IPS DF 6.9 (cell line): ENCODE data around the gene PATZ1.
"Not testable (repeated sequence)": the region's sequence is repeated elsewhere in the genome, so short reads cannot be mapped to it uniquely, and the experiment has no call there.

Experiments used
- DNase-seq: peaks from one replicate; pipeline ENCODE4 v3.0.0-alpha.2; 2013; ENCODE audit warnings: low read depth, low spot score
- H3K27ac ChIP-seq: one replicate; pipeline ENCODE4 v1.5.1; 2013; ENCODE audit warnings: low read length, control low read depth
- H3K27me3 ChIP-seq: 2 replicates; pipeline ENCODE4 v1.6.1; 2013; ENCODE audit warnings: mild to moderate bottlenecking, low read length; ENCODE audit not compliant: control insufficient read depth, insufficient read depth
- H3K36me3 ChIP-seq: 2 replicates; pipeline ENCODE4 v1.6.1; 2013; ENCODE audit warnings: low read length; ENCODE audit not compliant: control insufficient read depth, insufficient read depth
- H3K4me1 ChIP-seq: 2 replicates; pipeline ENCODE4 v1.6.1; 2013; ENCODE audit warnings: low read length; ENCODE audit not compliant: control insufficient read depth, insufficient read depth
- H3K4me3 ChIP-seq: 2 replicates; pipeline ENCODE4 v1.5.1; 2013; ENCODE audit warnings: mild to moderate bottlenecking, low read length
- H3K9me3 ChIP-seq: 2 replicates; pipeline ENCODE4 v1.6.1; 2013; ENCODE audit warnings: low read length, inconsistent platforms; ENCODE audit not compliant: control insufficient read depth, insufficient read depth
- WGBS: extraction: QIAGEN DNeasy Blood & Tissue Kit; methylation state at CpG from one replicate; pipeline ENCODE4 v1.1.7; 2013; ENCODE audit warnings: mixed read lengths, missing lambda C conversion rate; ENCODE audit not compliant: insufficient read length, insufficient coverage; 5-methylcytosine and 5-hydroxymethylcytosine counted together

The PATZ1 gene

DNA sequence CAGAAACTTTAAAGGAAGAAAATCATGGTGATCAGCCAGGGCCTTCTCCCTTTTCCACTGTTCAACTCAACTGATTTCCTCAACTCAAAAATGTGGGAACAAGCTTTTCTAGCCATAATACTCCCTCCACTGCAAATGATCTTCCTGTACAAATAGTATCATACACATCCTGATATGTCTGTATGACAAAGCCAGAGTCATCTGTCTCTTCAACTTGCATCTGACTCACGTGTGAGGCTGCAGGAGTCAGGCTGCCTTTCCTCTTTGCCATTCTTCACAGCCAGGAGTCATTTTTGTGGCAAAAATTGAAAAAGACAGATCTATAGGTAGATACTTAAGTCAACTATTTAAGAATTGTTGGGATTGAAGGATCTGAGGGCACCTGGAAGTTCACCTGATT, 13.3 kb downstream of the PATZ1 start:
- Histone ChIP-seq H3K9me3 (no peaks in the 10 kb centered on the region), H3K4me1 (no peaks in the 10 kb centered on the region; the same call in 1 of the 2 replicates), H3K36me3 (peaks cover 26% of the 10 kb centered on the region), H3K27me3 (no peaks in the 10 kb centered on the region), H3K4me3 (no peak overlapping the region), H3K27ac (no peak overlapping the region)
- no peak for DNase-seq
- no CpG with 5 or more reads among the region's 1 CpG for WGBS

DNA sequence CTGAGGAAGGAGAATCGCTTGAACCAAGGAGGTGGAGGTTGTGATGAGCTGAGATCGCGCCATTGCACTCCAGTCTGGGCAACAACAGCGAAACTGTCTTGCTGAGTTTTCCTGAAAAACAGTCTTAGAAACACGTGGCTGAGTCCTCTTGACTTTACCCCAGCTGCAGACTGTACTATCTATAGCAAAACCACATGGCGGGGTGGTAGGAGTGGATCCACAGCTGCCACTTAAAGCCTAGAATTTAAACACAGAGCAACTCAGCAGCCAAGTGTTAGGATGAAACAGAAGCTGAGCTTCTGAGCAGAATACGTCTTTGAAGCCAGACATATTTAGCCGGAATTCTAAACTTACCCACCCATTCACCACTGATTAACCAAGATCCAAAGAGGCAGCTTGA, 14.1 kb downstream of the PATZ1 start:
- Histone ChIP-seq H3K27me3 (no peaks in the 10 kb centered on the region), H3K27ac (no peak overlapping the region), H3K36me3 (peaks cover 27% of the 10 kb centered on the region), H3K4me1 (no peaks in the 10 kb centered on the region; the same call in 1 of the 2 replicates), H3K9me3 (no peaks in the 10 kb centered on the region), H3K4me3 (no peak overlapping the region)
- no peak for DNase-seq
- WGBS = no CpG with 5 or more reads among the region's 8 CpGs

DNA sequence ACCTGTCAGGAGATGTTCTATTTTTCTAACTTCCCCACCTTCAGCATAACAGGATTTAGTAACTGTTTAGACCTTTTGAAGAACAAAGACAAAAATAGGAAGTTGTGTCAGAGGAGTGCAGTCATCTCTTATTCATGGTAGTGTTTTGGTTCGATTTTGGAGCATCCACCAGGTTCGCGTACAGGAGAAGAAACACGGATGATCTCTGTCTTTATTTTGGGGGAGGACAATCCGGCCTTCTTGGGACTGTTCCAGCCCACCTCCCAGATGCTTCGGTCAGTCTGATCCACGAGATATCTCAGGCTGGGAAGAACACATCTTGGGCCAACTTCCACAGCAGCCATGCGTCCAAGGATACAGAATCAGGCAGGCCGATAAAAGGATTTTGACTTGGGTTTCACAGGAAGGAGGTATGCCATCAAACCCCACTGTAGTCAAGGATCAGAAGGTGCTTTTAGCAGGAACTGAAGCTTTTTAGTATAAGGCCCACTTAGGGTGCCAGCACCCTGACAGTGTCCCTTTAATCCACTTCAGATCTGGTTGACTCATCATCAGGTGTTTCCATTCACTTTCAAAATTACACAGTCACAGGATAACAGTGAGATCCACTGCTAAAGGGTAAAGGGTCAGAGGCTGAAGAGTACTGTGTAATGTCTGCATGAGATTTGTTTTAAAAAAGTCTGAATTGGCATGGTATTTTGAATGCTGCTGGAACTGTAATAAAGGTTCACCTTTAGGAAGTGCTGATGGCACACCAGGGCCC, 16.5 kb downstream of the PATZ1 start:
- Histone ChIP-seq H3K27ac (no peak overlapping the region), H3K4me3 (no peak overlapping the region), H3K4me1 (no peaks in the 10 kb centered on the region; the same call in 1 of the 2 replicates), H3K9me3 (no peaks in the 10 kb centered on the region), H3K36me3 (peaks cover 28% of the 10 kb centered on the region), H3K27me3 (no peaks in the 10 kb centered on the region)
- WGBS = no CpG with 5 or more reads among the region's 9 CpGs
- DNase-seq = no peak

DNA sequence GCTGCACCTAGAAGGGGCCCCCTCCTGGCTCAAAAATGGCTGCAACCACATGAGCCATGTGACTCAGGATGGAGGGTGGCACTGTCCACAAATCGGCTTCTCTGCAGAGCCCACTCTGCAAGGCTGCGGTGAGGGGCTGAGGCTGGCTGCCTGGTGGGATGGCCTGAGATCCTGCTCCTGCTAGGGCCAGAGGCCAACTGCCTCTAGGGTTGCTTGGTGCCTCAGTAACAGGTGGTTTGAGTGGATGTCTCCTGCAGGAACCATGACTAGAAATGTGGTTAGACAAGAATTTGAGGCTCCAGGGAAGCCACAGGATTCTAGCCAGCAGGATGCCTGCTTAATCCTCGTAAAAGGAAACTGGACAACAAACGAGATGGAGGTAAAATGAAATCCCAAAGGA, 17.1 kb downstream of the PATZ1 start:
- Histone ChIP-seq H3K27ac (no peak overlapping the region), H3K27me3 (no peaks in the 10 kb centered on the region), H3K4me1 (no peaks in the 10 kb centered on the region), H3K9me3 (no peaks in the 10 kb centered on the region), H3K4me3 (no peak overlapping the region), H3K36me3 (peaks cover 24% of the 10 kb centered on the region)
- no CpG with 5 or more reads among the region's 4 CpGs for WGBS
- DNase-seq = no peak

DNA sequence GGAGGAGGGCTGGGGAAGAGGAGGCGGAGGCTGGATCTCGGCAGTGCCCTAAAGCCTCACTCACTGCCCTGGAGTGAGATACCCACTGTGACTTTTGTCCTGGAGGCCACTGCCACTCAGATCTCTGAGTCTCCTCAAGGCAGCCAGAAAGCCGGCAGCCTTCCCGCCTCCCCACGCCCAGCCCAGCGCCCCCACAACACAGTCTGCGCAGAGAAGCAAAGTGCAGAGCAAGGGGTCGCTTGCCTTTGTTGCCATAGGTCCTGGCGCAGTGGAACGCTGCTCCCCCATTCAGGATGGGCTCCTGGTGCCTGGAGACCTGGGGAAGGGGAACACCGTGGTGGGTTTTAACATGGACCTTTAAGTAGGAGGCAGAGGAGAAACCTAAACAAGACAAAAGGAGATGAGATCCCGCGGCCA, 17.6 kb downstream of the PATZ1 start:
- no peaks in the 10 kb centered on the region for H3K9me3 ChIP-seq
- DNase-seq = no peak
- peaks cover 22% of the 10 kb centered on the region; the same call in 1 of the 2 replicates for H3K36me3 ChIP-seq
- WGBS = no CpG with 5 or more reads among the region's 13 CpGs
- H3K27ac ChIP-seq = no peak overlapping the region
- H3K27me3 ChIP-seq = no peaks in the 10 kb centered on the region
- H3K4me3 ChIP-seq = no peak overlapping the region
- no peaks in the 10 kb centered on the region for H3K4me1 ChIP-seq

DNA sequence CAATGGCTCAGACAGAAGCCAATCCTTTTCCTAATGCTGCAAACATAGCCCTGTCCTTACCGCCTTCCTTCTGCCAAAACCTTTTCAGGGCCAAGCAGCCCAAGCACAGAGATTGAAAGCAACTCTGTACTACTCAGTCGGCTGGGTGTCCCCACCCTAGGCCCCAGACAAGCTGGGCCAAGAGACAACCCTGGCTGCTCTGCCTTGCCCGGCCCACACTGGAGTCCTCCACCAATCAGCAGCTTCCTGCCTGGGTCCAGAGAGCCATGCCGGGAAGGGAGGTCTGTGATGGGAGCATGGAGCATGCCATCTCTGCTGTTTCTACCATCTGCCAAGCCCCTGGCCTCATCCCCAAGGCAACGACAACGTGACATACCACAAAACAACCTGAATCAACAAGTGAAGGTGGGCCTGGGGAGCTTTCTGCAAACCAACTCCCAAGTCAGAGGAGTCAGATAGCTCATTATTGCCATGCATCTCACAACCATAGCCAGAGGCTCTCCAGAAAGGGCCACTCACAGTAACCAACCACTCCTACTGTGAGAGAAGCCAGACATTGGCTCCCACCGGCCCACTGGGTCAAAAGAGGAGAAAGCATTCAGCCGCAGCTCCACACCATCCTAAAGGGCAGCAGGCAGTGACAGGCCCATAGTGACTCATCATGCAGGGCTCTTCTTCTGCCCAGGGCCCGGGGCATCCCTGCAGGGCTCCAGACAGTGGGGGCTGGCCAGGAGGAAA, 18.2 kb downstream of the PATZ1 start:
- no CpG with 5 or more reads among the region's 9 CpGs for WGBS
- H3K36me3 ChIP-seq = peaks cover 22% of the 10 kb centered on the region; the same call in 1 of the 2 replicates
- no peak overlapping the region for H3K27ac ChIP-seq
- no peaks in the 10 kb centered on the region for H3K9me3 ChIP-seq
- no peak overlapping the region for H3K4me3 ChIP-seq
- no peak for DNase-seq
- H3K4me1 ChIP-seq = no peaks in the 10 kb centered on the region
- no peaks in the 10 kb centered on the region for H3K27me3 ChIP-seq

DNA sequence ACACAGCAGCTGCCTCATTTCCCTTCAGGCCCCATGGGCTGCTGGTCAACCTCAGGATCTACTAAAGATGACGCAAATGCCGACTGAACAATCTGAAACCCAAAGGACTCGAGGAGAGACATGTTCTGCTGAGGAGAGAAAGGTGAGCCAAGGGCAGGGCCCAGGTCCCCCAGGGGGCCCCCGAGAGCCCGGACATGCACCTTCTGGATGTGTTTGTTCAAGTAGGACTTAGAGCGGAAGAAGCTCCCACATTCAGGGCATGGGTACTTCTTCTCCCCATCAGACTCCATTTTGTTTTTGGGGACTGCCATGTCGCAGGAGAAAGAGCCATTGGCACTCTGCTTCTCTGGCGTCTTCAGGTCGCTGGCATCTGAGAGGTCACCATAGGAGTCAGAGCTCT, 19.3 kb downstream of the PATZ1 start:
- H3K36me3 ChIP-seq = peaks cover 14% of the 10 kb centered on the region; the same call in 1 of the 2 replicates

DNA sequence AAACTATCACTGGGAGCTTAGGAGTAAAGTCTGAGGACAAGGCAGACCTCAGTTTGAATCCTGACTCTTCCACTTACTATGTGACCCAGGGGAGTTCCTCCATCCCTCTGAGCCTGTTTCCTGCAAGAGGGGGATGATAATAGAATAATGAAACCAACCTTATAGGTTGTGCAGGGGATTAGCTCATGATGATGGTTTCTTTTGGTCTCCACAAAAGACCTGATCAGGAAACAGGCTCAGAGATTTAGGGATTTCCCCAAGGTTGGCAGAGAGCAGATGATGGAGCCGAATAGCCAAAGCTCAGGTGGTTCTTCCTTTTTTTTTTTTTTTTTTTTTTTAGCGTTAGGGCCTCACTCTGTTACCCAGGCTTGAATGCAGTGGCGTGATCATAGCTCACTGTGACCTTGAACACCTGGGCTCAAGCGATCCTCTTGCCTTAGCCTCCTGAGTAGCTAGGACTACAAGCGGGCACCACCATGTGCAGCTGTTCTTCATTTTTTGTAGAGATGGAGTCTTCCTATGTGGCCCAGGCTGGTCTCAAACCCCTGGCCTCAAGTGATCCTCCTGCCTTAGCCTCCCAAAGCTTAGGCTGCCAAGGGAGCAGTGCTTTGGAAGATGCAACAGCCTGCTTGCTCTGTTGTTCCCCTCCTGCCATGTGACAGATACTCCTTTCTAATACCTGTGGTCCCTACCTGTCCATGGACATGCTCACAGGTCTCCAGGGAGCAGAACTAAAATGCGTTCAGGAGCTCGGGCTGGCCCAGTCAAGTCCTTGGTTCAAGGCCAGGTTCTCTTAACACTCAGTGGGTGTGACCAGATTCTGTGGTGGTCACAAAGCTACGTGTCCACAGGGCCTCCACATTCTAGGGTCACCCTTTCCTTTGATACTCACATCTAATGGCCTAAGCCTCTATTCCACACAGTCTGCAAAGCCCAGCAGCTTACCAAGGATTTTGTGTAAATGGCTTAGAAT, 22.3 kb downstream of the PATZ1 start:
- no CpG with 5 or more reads among the region's 8 CpGs for WGBS
- DNase-seq = no peak
- Histone ChIP-seq H3K36me3 (peaks cover 12% of the 10 kb centered on the region; the same call in 1 of the 2 replicates), H3K27me3 (no peaks in the 10 kb centered on the region), H3K4me1 (no peaks in the 10 kb centered on the region), H3K27ac (no peak overlapping the region), H3K4me3 (no peak overlapping the region), H3K9me3 (no peaks in the 10 kb centered on the region)

More for the DNA sequence above, 19.3 kb downstream of the PATZ1 start:
- H3K27me3 ChIP-seq = no peaks in the 10 kb centered on the region
- no peaks in the 10 kb centered on the region for H3K4me1 ChIP-seq
- H3K9me3 ChIP-seq = no peaks in the 10 kb centered on the region
- H3K27ac ChIP-seq = no peak overlapping the region
- no peak for DNase-seq
- WGBS = no CpG with 5 or more reads among the region's 9 CpGs
- H3K4me3 ChIP-seq = no peak overlapping the region

DNA sequence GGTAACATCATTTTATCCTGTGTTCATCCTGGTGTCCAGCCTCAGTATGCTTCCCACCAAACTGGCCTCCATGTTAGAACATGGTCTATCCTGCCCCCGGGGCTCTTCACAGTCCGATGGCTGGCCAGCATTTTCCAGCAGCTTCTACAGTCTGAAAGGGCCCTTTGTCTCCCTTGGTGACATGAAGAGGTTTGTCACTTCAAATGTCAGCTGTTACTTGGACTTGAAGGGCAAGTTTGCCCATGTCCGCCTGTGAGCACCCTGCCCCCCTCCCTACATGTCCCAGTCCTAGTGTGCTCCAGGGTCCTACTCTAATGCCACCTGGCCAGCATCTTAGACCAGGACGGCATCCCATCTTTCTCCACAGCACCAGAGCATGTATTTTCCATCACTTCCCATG, 24.7 kb downstream of the PATZ1 start:
- H3K9me3 ChIP-seq = no peaks in the 10 kb centered on the region
- H3K27ac ChIP-seq = no peak overlapping the region
- no CpG with 5 or more reads among the region's 4 CpGs for WGBS
- peaks cover 8% of the 10 kb centered on the region; the same call in 1 of the 2 replicates for H3K36me3 ChIP-seq
- no peaks in the 10 kb centered on the region for H3K4me1 ChIP-seq
- no peak overlapping the region for H3K4me3 ChIP-seq
- DNase-seq = no peak
- H3K27me3 ChIP-seq = no peaks in the 10 kb centered on the region

DNA sequence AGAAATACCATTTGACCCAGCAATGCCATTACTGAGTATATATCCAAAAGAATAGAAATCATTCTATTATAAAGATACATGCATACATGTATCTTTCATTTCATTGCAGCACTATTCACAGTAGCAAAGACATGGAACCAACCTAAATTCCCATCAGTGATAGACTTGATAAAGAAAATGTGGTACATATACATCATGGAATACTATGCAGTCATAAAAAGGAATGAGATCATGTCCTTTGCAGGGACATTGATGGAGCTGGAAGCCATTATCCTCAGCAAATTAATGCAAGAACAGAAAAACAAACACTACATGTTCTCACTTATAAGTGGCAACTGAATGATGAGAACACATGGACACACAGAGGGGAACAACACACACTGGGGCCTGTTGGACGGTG, 31.9 kb downstream of the PATZ1 start:
- not testable (repeated sequence) for H3K27ac ChIP-seq, H3K36me3 ChIP-seq, H3K27me3 ChIP-seq, H3K9me3 ChIP-seq, DNase-seq, H3K4me3 ChIP-seq, H3K4me1 ChIP-seq
- WGBS = no CpG with 5 or more reads among the region's 1 CpG
